Adrenal gland (tissue), 12 donors: ENCODE measurements around the gene PGS1. TPM values are rescaled to one million over a fixed set of nuclear protein-coding genes. Genes with fewer than 3 reads are reported as not detected.
A peak's percentile ranks its signal among the peaks of the same experiment; 100 is the strongest.

Experiments used
- DNase-seq, 7 donors: peaks; one replicate each; pipeline ENCODE4 v3.0.0-alpha.2; 2019 to 2020
- H3K27ac ChIP-seq, 5 donors: fragments of 200-600 bp; sonication (generic) in 4 of 5; 1 replicate in 3 of 5; 2 replicates in 2 of 5; pipeline versions ENCODE4 v1.5.1 to v1.8.0; 2016 to 2020; ENCODE audit warnings: mild to moderate bottlenecking in 1 of 5
- H3K27me3 ChIP-seq: fragments of 200-600 bp; 2 replicates; pipeline ENCODE4 v1.8.0; 2021
- H3K36me3 ChIP-seq, 2 donors: fragments of 200-600 bp; replicated peaks in 1 of 2; 1 replicate in 1 of 2; 2 replicates in 1 of 2; pipeline versions ENCODE4 v1.5.1 to v1.8.0; 2018 to 2022
- H3K4me1 ChIP-seq, 2 donors: fragments of 200-600 bp; replicated peaks in 1 of 2; 1 replicate in 1 of 2; 2 replicates in 1 of 2; pipeline versions ENCODE4 v1.5.1 to v1.8.0; 2018 to 2021
- H3K4me3 ChIP-seq, 4 donors: fragments of 200-600 bp; sonication (generic) in 3 of 4; one replicate each; pipeline ENCODE4 v1.5.1; 2016 to 2018
- H3K9me3 ChIP-seq, 3 donors: fragments of 200-600 bp; sonication (generic) in 1 of 3; replicated peaks in 1 of 3; 1 replicate in 2 of 3; 2 replicates in 1 of 3; pipeline versions ENCODE4 v1.5.1 to v1.8.0; 2016 to 2021
- POLR2A ChIP-seq, 2 donors: fragments of 450-650 bp; IDR thresholded peaks; one replicate each; pipeline ENCODE4 v1.6.1; 2017; ENCODE audit warnings: antibody characterized with exemption in 2 of 2, mild to moderate bottlenecking in 2 of 2, moderate library complexity in 1 of 2
- WGBS, 4 donors: extraction: QIAGEN DNeasy Blood & Tissue Kit in 2 of 4; methylation state at CpG; one replicate each; pipeline versions ENCODE4 v1.1.5 to v1.1.7; 2013 to 2017; 5-methylcytosine and 5-hydroxymethylcytosine counted together
- intact Hi-C, 2 donors: fragments of 100-400 bp; cut with DNase I; formaldehyde crosslinking; loops; one replicate each; pipeline versions ENCODE4 v1.14.1 to v1.15.0; 2022 to 2023
- polyA plus RNA-seq, 3 donors: library from polyadenylated mRNA; stranded (reverse); fragments of 200-250 nt in 2 of 3; fragments of 350-450 nt in 1 of 3; fragmentation: Illumina TruSeq in 1 of 3; extraction: RNeasy Lipid Tissue Mini Kit (QIAGEN cat#74804) in 1 of 3; gene quantifications; one replicate each; pipeline ENCODE4 v1.2.3, GENCODE V29; 2013 to 2014
- total RNA-seq, 9 donors: library from RNA; depleted of rRNA in 4 of 9; stranded (reverse); fragments of >200 nt in 4 of 9; fragments of 120-200 nt in 1 of 9; fragmentation: NEBNext Ultra II Directional in 1 of 9; extraction: Animal tissue kit (Norgen Biotek cat#: 25700) in 1 of 9; gene quantifications; one replicate each; pipeline versions ENCODE4 v1.1.0 to v1.2.4, GENCODE V29; 2013 to 2023
- TF ChIP-seq, protein P1 (sequence below), 6 experiments: fragments of 450-650 bp in 4 of 6; fragments of 200-600 bp in 2 of 6; sonication (generic) in 1 of 6; IDR thresholded peaks; 1 replicate in 5 of 6; 2 replicates in 1 of 6; pipeline versions ENCODE4 v1.5.1 to v1.8.0; 2016 to 2021; ENCODE audit warnings: antibody characterized with exemption in 6 of 6, mild to moderate bottlenecking in 2 of 6, moderate library complexity in 1 of 6
- donor health status: healthy with polysubstance abuse.
- donor health status: Bipolar disorder and iron deficiency.
- donor health status: DM: yes; HTN: yes; CAD: no.
- donor health status: DM: no; HTN: no; CAD: no.
- donor health status: DM: no; HTN: no; CAD: no.
- donor health status: DM: yes; HTN: yes; CAD: no.

Gene PGS1
- total and polyA plus RNA-seq, 12 donors, result 11.9 to 64.5 (median 31.0) TPM

DNA sequence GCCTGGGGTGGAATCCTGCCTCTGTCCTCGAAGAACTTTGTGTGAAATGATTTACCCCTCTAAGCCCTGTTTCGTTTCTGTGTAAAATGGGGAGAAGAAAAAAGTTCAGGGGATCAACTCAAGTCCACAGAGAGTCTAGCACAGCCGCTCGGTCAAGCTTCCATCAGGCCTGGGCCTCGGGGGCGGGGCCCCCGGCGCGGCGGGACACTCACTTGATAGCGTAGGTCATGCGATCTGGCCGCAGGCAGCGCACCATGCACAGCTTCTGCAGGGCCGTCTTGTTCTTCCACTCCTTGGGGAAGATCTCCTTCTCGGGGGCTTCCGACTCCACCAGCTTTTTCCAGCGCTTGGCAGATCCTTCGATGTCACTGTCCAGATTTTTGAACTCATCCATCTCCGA is 65.9 kb downstream of the PGS1 start:
- Histone ChIP-seq H3K36me3 (no peaks in the 10 kb centered on the region), H3K4me3 (no peak overlapping the region), H3K9me3 (no peaks in the 10 kb centered on the region), H3K4me1 (no peaks in the 10 kb centered on the region), H3K27ac (no peak overlapping the region), H3K27me3 (no peaks in the 10 kb centered on the region)
- intact Hi-C loops, result no loop called here
- TF ChIP-seq, protein P1, sequence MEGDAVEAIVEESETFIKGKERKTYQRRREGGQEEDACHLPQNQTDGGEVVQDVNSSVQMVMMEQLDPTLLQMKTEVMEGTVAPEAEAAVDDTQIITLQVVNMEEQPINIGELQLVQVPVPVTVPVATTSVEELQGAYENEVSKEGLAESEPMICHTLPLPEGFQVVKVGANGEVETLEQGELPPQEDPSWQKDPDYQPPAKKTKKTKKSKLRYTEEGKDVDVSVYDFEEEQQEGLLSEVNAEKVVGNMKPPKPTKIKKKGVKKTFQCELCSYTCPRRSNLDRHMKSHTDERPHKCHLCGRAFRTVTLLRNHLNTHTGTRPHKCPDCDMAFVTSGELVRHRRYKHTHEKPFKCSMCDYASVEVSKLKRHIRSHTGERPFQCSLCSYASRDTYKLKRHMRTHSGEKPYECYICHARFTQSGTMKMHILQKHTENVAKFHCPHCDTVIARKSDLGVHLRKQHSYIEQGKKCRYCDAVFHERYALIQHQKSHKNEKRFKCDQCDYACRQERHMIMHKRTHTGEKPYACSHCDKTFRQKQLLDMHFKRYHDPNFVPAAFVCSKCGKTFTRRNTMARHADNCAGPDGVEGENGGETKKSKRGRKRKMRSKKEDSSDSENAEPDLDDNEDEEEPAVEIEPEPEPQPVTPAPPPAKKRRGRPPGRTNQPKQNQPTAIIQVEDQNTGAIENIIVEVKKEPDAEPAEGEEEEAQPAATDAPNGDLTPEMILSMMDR (IDR thresholded peaks at IDR 0.05), result no peak
- no peak for TF ChIP-seq POLR2A (IDR thresholded peaks at IDR 0.05)
- DNase-seq, result no peak
- WGBS, 4 donors, result 83 to 93% (median 84%) methylated on average over 18 to 20 of the region's 20 CpGs

DNA sequence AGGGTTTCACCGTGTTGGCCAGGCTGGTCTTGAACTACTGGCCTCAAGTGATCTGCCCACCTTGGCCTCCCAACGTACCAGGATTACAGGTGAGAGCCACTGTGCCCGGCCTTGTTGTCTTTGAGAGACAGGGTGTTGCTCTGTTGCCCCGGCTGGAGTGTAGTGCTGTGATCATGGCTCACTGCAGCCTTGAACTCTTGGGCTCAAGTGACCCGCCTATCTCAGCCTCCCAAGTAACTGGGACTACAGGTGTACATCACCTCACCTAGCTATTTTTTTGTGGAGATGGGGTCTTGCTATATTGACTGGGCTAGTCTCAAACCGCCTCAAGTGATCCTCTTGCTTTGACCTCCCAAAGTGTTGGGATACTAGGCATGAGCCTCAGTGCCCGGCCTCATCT is 68.4 kb downstream of the PGS1 start:
- H3K27me3 ChIP-seq, result no peaks in the 10 kb centered on the region
- intact Hi-C loops, result no loop called here
- no peak overlapping the region for H3K27ac ChIP-seq
- 84 to 94% (median 92%) methylated on average over 5 to 7 of the region's 7 CpGs for WGBS, 4 donors
- H3K4me3 ChIP-seq, result no peak overlapping the region
- TF ChIP-seq, protein P1 (IDR thresholded peaks at IDR 0.05), result no peak
- no peak for TF ChIP-seq POLR2A (IDR thresholded peaks at IDR 0.05)
- DNase-seq, result no peak
- H3K4me1 ChIP-seq, result no peaks in the 10 kb centered on the region
- no peaks in the 10 kb centered on the region for H3K36me3 ChIP-seq
- H3K9me3 ChIP-seq, result no peaks in the 10 kb centered on the region

GRCh38 chr17:78448356-78448993 is 70.0 kb downstream of the PGS1 start:
- Histone ChIP-seq H3K9me3 (no peaks in the 10 kb centered on the region), H3K27ac (no peak overlapping the region), H3K4me3 (no peak overlapping the region), H3K36me3 (no peaks in the 10 kb centered on the region), H3K27me3 (no peaks in the 10 kb centered on the region), H3K4me1 (no peaks in the 10 kb centered on the region)
- intact Hi-C loops, result no loop called here
- peak in 1 of 7 donors; percentile 41 for DNase-seq
- WGBS, 4 donors, result 61 to 75% (median 72%) methylated on average over 5 of the region's 5 CpGs
- TF ChIP-seq POLR2A (IDR thresholded peaks at IDR 0.05), result no peak
- TF ChIP-seq, protein P1 (IDR thresholded peaks at IDR 0.05), result no peak

DNA sequence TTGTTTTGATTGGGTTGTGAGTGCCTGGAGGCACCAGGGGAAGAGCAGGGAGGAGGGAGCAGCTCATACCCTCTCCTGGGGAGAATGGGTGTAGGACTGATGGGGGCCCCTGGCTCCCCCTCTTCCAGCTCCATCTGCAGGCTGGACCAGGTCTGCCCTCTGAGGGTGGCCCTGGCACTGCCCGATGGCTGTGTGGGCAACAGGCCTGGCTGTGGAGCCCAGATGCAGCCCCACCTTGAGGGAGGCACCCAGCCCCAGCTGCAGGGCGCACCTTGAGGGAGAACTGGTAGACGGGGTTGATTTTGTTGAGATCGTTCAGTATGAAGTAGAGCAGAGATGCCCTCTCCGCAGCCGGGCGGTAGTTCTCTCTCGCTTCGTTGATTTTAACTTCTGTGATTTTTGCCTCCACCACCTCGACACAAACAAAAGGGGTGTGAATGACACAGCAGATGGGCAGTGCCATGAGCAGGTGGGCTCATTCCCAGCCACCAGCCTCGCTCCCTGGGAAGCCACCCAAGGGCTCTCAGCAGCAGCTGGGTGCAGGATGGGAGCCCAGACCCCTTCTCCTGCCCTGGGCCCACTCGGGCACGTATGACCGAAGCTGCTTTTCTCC is 71.6 kb downstream of the PGS1 start:
- no peaks in the 10 kb centered on the region for H3K27me3 ChIP-seq
- no peaks in the 10 kb centered on the region for H3K9me3 ChIP-seq
- DNase-seq, result no peak
- no peak for TF ChIP-seq POLR2A (IDR thresholded peaks at IDR 0.05)
- TF ChIP-seq, protein P1 (IDR thresholded peaks at IDR 0.05), result no peak
- WGBS, 4 donors, result 90 to 96% (median 91%) methylated on average over 12 to 14 of the region's 14 CpGs
- no peak overlapping the region for H3K4me3 ChIP-seq
- intact Hi-C loops, result no loop called here
- no peak overlapping the region for H3K27ac ChIP-seq
- H3K4me1 ChIP-seq, result no peaks in the 10 kb centered on the region
- H3K36me3 ChIP-seq, result no peaks in the 10 kb centered on the region
